GM12892 (cell line): ENCODE measurements around the gene SNX13.
A peak's percentile ranks its signal among the peaks of the same experiment; 100 is the strongest.

Experiments used
- DNase-seq: peaks from one replicate; pipeline ENCODE4 v3.0.0; 2011; ENCODE audit not compliant: insufficient read length
- FAIRE-seq: peaks from 2 replicates; lab custom pipeline; 2011; peaks lifted over from hg19 to GRCh38; lab: Jason Lieb, UNC
- POLR2A ChIP-seq: IDR thresholded peaks from 2 replicates; pipeline ENCODE4 v1.6.1; 2011; ENCODE audit warnings: low read depth, low read length, control low read depth
- POLR2AphosphoS5 ChIP-seq: IDR thresholded peaks from 2 replicates; pipeline ENCODE4 v1.6.1; 2011; ENCODE audit warnings: low read depth, low read length, control low read depth
- TAF1 ChIP-seq: IDR thresholded peaks from 2 replicates; pipeline ENCODE4 v1.6.1; 2011; ENCODE audit warnings: low read depth, mild to moderate bottlenecking, control low read depth, low read length, borderline replicate concordance

SNX13 gene

DNA sequence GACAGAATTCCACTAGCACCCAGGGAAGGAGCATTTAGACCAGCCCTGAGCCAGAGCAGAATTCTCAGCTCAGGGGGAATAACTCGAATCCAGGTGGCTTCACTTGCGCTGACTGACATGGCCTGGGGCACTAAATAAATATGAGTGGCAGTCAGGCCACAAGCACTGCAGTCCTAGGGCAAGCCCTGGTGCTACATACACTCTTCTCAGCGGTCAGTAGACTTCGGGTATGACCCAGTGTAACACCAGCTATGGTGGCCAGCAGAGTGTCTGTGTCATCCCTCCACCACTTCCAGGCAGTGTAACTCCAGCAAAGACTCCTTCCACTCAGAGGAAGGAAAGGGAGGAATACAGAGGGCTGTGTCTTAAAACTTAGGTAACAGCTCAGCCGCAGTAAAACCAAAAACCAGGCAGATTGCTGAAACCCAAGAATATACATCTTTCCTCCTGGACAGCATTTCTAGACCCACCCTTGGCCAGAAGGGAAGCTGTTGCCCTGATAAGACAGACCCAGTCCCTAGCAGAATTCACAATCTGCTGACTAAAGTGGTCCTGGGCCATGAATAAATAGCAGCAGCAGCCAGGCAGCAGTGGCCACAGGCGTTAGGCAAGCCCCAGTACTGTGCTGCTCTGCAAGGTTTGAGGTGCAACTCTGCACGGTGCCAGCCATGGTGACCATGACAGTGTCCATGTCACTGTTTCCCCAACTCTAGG, 77.0 kb downstream of the SNX13 start:
- DNase-seq (no peak), FAIRE-seq (no peak)
- TF ChIP-seq POLR2A (no peak), TAF1 (no peak), POLR2AphosphoS5 (no peak)

DNA sequence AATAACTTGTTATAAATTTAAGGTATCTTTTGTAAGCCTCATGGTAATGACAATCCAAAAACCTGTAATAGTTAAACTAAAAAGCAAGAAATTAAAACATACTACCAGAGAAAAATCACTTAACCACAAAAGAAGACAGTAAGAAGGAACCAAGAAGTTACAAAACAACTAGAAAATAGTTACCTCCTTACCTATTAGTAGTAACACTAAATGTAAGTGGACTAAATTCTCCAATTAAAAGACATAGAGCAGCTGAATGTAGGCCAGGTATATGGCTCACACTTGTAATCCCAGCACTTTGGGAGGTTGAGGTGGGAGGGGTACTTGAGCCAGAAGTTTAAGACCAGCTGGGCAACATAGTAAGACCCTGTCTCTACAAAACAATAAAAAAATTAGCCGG, 84.0 kb downstream of the SNX13 start:
- no peak for DNase-seq
- FAIRE-seq = no peak
- TF ChIP-seq POLR2A = no peak
- no peak for TF ChIP-seq TAF1
- TF ChIP-seq POLR2AphosphoS5 = no peak

GRCh38 chr7:17855202-17855601, 85.1 kb downstream of the SNX13 start:
- DNase-seq (no peak), FAIRE-seq (peak; percentile 66)
- TF ChIP-seq POLR2AphosphoS5 (no peak), TAF1 (no peak)

GRCh38 chr7:17854261-17855047, 85.8 kb downstream of the SNX13 start:
- FAIRE-seq (peak; percentile 40), DNase-seq (no peak)
- TF ChIP-seq POLR2AphosphoS5 = no peak
- no peak for TF ChIP-seq TAF1
- no peak for TF ChIP-seq POLR2A

- no peak for DNase-seq
- FAIRE-seq = no peak
- TF ChIP-seq POLR2AphosphoS5 (no peak), TAF1 (no peak), POLR2A (no peak)
These were observed 87.9 kb downstream of the SNX13 start for GRCh38 chr7:17852361-17852760.

- FAIRE-seq = no peak
- DNase-seq = no peak
- TF ChIP-seq TAF1 (no peak), POLR2AphosphoS5 (no peak), POLR2A (no peak)
These were observed 90.8 kb downstream of the SNX13 start for GRCh38 chr7:17849504-17849903.

GRCh38 chr7:17848516-17848915, 91.8 kb downstream of the SNX13 start:
- DNase-seq (no peak), FAIRE-seq (no peak)
- TF ChIP-seq POLR2AphosphoS5 (no peak), TAF1 (no peak), POLR2A (no peak)

GRCh38 chr7:17846935-17847334, 93.4 kb downstream of the SNX13 start:
- DNase-seq (no peak), FAIRE-seq (no peak)
- no peak for TF ChIP-seq TAF1
- no peak for TF ChIP-seq POLR2A
- no peak for TF ChIP-seq POLR2AphosphoS5

DNA sequence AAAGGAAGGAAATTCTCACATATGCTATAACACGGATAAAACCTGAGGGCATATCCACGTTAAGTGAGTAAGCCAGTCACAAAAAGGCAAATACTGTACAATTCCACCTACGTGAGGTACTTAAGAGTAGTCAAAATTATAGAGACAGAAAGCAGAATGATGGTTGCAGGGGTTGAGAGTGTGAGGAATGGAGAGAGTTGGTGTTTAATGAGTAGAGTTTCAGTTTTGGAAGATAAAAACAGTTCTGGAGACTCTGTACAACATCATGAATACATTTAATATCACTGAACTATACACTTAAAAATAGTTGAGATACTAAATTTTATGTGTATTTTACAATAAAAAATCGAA, 95.1 kb downstream of the SNX13 start:
- no peak for DNase-seq

GRCh38 chr7:17844514-17845196, 95.6 kb downstream of the SNX13 start:
- FAIRE-seq = no peak

More for the DNA sequence above, 95.1 kb downstream of the SNX13 start:
- TF ChIP-seq TAF1 (no peak), POLR2AphosphoS5 (no peak)
- FAIRE-seq = peak; percentile 54

GRCh38 chr7:17844022-17844421, 96.3 kb downstream of the SNX13 start:
- TF ChIP-seq POLR2AphosphoS5 = no peak
- no peak for TF ChIP-seq TAF1
- TF ChIP-seq POLR2A = no peak
- FAIRE-seq (no peak), DNase-seq (no peak)

More at GRCh38 chr7:17844514-17845196, 95.6 kb downstream of the SNX13 start:
- TF ChIP-seq POLR2A = no peak
- TF ChIP-seq TAF1 = no peak
- TF ChIP-seq POLR2AphosphoS5 = no peak
- no peak for DNase-seq

GRCh38 chr7:17843041-17843440, 97.3 kb downstream of the SNX13 start:
- FAIRE-seq (no peak), DNase-seq (no peak)
- TF ChIP-seq POLR2A (no peak), TAF1 (no peak), POLR2AphosphoS5 (no peak)
